HepG2 (cell line): ENCODE results near the gene AP3M1. TPM values are rescaled to one million over a fixed set of nuclear protein-coding genes. Genes with fewer than 3 reads are reported as not detected.

Experiments used
- ATAC-seq: fragments of 200-7000 bp; cut with Tn5 transposase; 3 replicates; pipeline ENCODE4 v1.9.1; 2020; ENCODE audit warnings: mild to moderate bottlenecking, moderate library complexity
- BruUV-seq: library from RNA; stranded (reverse); fragments of 400-500 nt; replicated peaks from 2 replicates; lab custom pipeline; 2021; lab: Mats Ljungman, UMichigan
- CTCF ChIA-PET: fragments of 300-600 bp; formaldehyde crosslinking; extraction: SDS; loops from one replicate; lab custom pipeline; 2021; ENCODE audit warnings: low total read pairs, inconsistent platforms, low intra/inter-chr PET ratio; lab: Yijun Ruan, JAX
- POLR2A ChIA-PET: fragments of 350-600 bp; sonication (Branson Sonifier 250); formaldehyde crosslinking; loops from one replicate; lab custom pipeline; 2020; ENCODE audit warnings: antibody characterized with exemption, inconsistent platforms; lab: Yijun Ruan, JAX
- DNase-seq: peaks from one replicate; pipeline ENCODE4 v3.0.0-alpha.2; 2015; ENCODE audit warnings: low spot score
- FAIRE-seq: peaks from 3 replicates; lab custom pipeline; 2011; peaks lifted over from hg19 to GRCh38; lab: Jason Lieb, UNC
- H2AFZ ChIP-seq: one replicate; pipeline ENCODE4 v1.6.1; 2011; ENCODE audit warnings: low read length, inconsistent platforms
- H3K27ac ChIP-seq: fragments of 300-600 bp; 3 replicates; pipeline ENCODE4 v1.8.0; 2011; ENCODE audit warnings: mixed run types, mild to moderate bottlenecking, mixed read lengths, low read length, inconsistent platforms; ENCODE audit not compliant: insufficient read depth; ENCODE audit errors: extremely low read length
- H3K27me3 ChIP-seq, 2 experiments: fragments of 200-600 bp in 1 of 2; 2 replicates in 1 of 2; 3 replicates in 1 of 2; pipeline versions ENCODE4 v1.6.0 to v1.8.0; 2011; ENCODE audit warnings: low read length in 2 of 2, mild to moderate bottlenecking in 2 of 2, moderate library complexity in 2 of 2, inconsistent platforms in 1 of 2; ENCODE audit not compliant: insufficient read depth in 2 of 2, control insufficient read depth in 1 of 2
- H3K36me3 ChIP-seq, 2 experiments: fragments of 200-600 bp in 1 of 2; replicated peaks in 1 of 2; 2 replicates in 1 of 2; 3 replicates in 1 of 2; pipeline versions ENCODE4 v1.5.1 to v1.8.0; 2011; ENCODE audit warnings: low read length in 2 of 2, inconsistent platforms in 1 of 2; ENCODE audit not compliant: insufficient read depth in 2 of 2, control insufficient read depth in 1 of 2
- H3K4me1 ChIP-seq: 2 replicates; pipeline ENCODE4 v1.5.1; 2012; ENCODE audit warnings: low read length, inconsistent platforms; ENCODE audit not compliant: insufficient read depth
- H3K4me2 ChIP-seq: 2 replicates; pipeline ENCODE4 v1.6.0; 2011; ENCODE audit warnings: low read depth, low read length, inconsistent platforms
- H3K4me3 ChIP-seq, 3 experiments: fragments of 200-600 bp in 1 of 3; sonication (generic), shearing (Covaris generic) in 1 of 3; replicated peaks in 1 of 3; 2 replicates each; pipeline ENCODE4 v1.5.1; 2011 to 2016; ENCODE audit warnings: low read length in 3 of 3, inconsistent platforms in 2 of 3, low read depth in 2 of 3, mild to moderate bottlenecking in 2 of 3, control low read depth in 1 of 3, mixed read lengths in 1 of 3; ENCODE audit not compliant: insufficient read depth in 1 of 3
- H3K79me2 ChIP-seq: one replicate; pipeline ENCODE4 v1.6.1; 2011; ENCODE audit warnings: low read length, inconsistent platforms; ENCODE audit not compliant: insufficient read depth
- H3K9ac ChIP-seq: 2 replicates; pipeline ENCODE4 v1.6.0; 2011; ENCODE audit warnings: mild to moderate bottlenecking, low read depth, low read length, inconsistent platforms; ENCODE audit not compliant: insufficient read depth
- H3K9me3 ChIP-seq: 2 replicates; pipeline ENCODE4 v1.5.1; 2012; ENCODE audit warnings: mild to moderate bottlenecking, low read length
- H4K20me1 ChIP-seq: 2 replicates; pipeline ENCODE4 v1.6.0; 2011; ENCODE audit warnings: inconsistent platforms, mild to moderate bottlenecking, low read length, moderate library complexity; ENCODE audit not compliant: insufficient read depth
- HES4 ChIP-seq: sonication (generic); formaldehyde crosslinking; IDR thresholded peaks from 2 replicates; pipeline ENCODE4 v1.9.0; 2021; ENCODE audit warnings: mild to moderate bottlenecking, missing genetic modification reagents, borderline replicate concordance
- HNRNPH1 ChIP-seq: fragments of 200-400 bp; formaldehyde crosslinking; optimal IDR thresholded peaks from 2 replicates; pipeline ENCODE3; 2017; ENCODE audit warnings: mild to moderate bottlenecking, low read depth, low read length
- MEF2D ChIP-seq: sonication (generic); formaldehyde crosslinking; IDR thresholded peaks from 2 replicates; pipeline ENCODE4 v1.5.1; 2020; ENCODE audit warnings: mild to moderate bottlenecking, missing genetic modification reagents
- NFE2L1 ChIP-seq: sonication (generic); formaldehyde crosslinking; IDR thresholded peaks from 2 replicates; pipeline ENCODE4 v1.4.0; 2020; ENCODE audit warnings: missing genetic modification reagents, mild to moderate bottlenecking, borderline replicate concordance
- SOX13 ChIP-seq, 3 experiments: fragments of 450-650 bp in 1 of 3; sonication (generic) in 1 of 3; formaldehyde crosslinking in 1 of 3; IDR thresholded peaks in 2 of 3; conservative IDR thresholded peaks in 1 of 3; 2 replicates each; pipeline versions ENCODE4 v1.5.0 to v1.6.1; 2016 to 2020; ENCODE audit warnings: antibody characterized with exemption in 1 of 3, mild to moderate bottlenecking in 1 of 3, missing compliant biosample characterization in 1 of 3, missing genetic modification reagents in 1 of 3, moderate library complexity in 1 of 3
- ZFP90 ChIP-seq: sonication (generic); formaldehyde crosslinking; IDR thresholded peaks from 2 replicates; pipeline ENCODE4 v1.8.0; 2022; ENCODE audit warnings: missing genetic modification reagents, mild to moderate bottlenecking, inconsistent platforms, borderline replicate concordance
- ZNF143 ChIP-seq: sonication (generic); formaldehyde crosslinking; IDR thresholded peaks from 2 replicates; pipeline ENCODE4 v1.4.0; 2020; ENCODE audit warnings: missing genetic modification reagents
- ZNF331 ChIP-seq: sonication (generic); formaldehyde crosslinking; IDR thresholded peaks from 2 replicates; pipeline ENCODE4 v1.4.0; 2020; ENCODE audit warnings: missing genetic modification reagents
- ZNF451 ChIP-seq: sonication (generic); formaldehyde crosslinking; IDR thresholded peaks from 2 replicates; pipeline ENCODE4 v1.5.0; 2020; ENCODE audit warnings: mild to moderate bottlenecking, missing genetic modification reagents
- ZNF484 ChIP-seq: sonication (generic); formaldehyde crosslinking; IDR thresholded peaks from 2 replicates; pipeline ENCODE4 v1.5.1; 2020; ENCODE audit warnings: mild to moderate bottlenecking, low read depth, missing genetic modification reagents, borderline replicate concordance
- ZNF605 ChIP-seq: sonication (generic); formaldehyde crosslinking; IDR thresholded peaks from 2 replicates; pipeline ENCODE4 v1.8.0; 2022; ENCODE audit warnings: mild to moderate bottlenecking, missing genetic modification reagents
- ZNF720 ChIP-seq: sonication (generic); formaldehyde crosslinking; IDR thresholded peaks from 2 replicates; pipeline ENCODE4 v1.4.0; 2020; ENCODE audit warnings: missing genetic modification reagents
- ZNF773 ChIP-seq: sonication (generic); formaldehyde crosslinking; IDR thresholded peaks from 2 replicates; pipeline ENCODE4 v1.4.0; 2020; ENCODE audit warnings: missing genetic modification reagents, borderline replicate concordance
- ZNF780A ChIP-seq: sonication (generic); formaldehyde crosslinking; IDR thresholded peaks from 2 replicates; pipeline ENCODE4 v1.8.0; 2022; ENCODE audit warnings: mild to moderate bottlenecking, missing genetic modification reagents, moderate library complexity
- ZNF790 ChIP-seq: sonication (generic); formaldehyde crosslinking; IDR thresholded peaks from 2 replicates; pipeline ENCODE4 v1.8.0; 2022; ENCODE audit warnings: missing genetic modification reagents, mild to moderate bottlenecking, borderline replicate concordance
- ZSCAN22 ChIP-seq: sonication (generic); formaldehyde crosslinking; IDR thresholded peaks from 2 replicates; pipeline ENCODE4 v1.4.0; 2020; ENCODE audit warnings: mild to moderate bottlenecking, missing genetic modification reagents
- WGBS: methylation state at CpG from one replicate; pipeline ENCODE4 v1.1.6; 2017; ENCODE audit warnings: low lambda C conversion rate; 5-methylcytosine and 5-hydroxymethylcytosine counted together
- in situ Hi-C: cut with HindIII; loops from 2 replicates; pipeline ENCODE4 v1.10.0; 2017; ENCODE audit warnings: low pct_unique_long_range_greater_than_20kb; ENCODE audit not compliant: extremely low pct_ligation_motif_present
- intact Hi-C: fragments of 100-400 bp; cut with micrococcal nuclease; formaldehyde crosslinking; loops from one replicate; pipeline ENCODE4 v1.10.0; 2022; ENCODE audit not compliant: unreplicated experiment
- polyA plus RNA-seq, 8 experiments: library from polyadenylated mRNA; depleted of rRNA in 3 of 8; stranded (reverse) in 7 of 8; unstranded in 1 of 8; fragments of >200 nt; fragmentation: Illumina TruSeq in 4 of 8; extraction: Trizol in 4 of 8; gene quantifications; 2 replicates each; pipeline versions ENCODE4 v1.2.1 to v1.2.3, GENCODE V29; 2011 to 2016; ENCODE audit warnings: low read depth in 4 of 8, missing spikeins in 1 of 8, mixed read lengths in 1 of 8; ENCODE audit not compliant: insufficient read depth in 1 of 8
- total RNA-seq, 5 experiments: library from RNA; depleted of rRNA; stranded (reverse); fragments of >200 nt; fragmentation: Illumina TruSeq; extraction: Trizol; gene quantifications; 2 replicates each; pipeline ENCODE4 v1.2.3, GENCODE V29; 2016; ENCODE audit warnings: low read depth in 1 of 5
- TF ChIP-seq, protein P1 (sequence below): sonication (generic); formaldehyde crosslinking; IDR thresholded peaks from 2 replicates; pipeline ENCODE4 v1.8.1; 2023; ENCODE audit warnings: missing genetic modification reagents, inconsistent platforms, borderline replicate concordance
- TF ChIP-seq, protein P2 (sequence below): IDR thresholded peaks from 2 replicates; pipeline ENCODE4 v1.6.1; 2016; ENCODE audit warnings: missing biosample characterization, missing genetic modification reagents, low read depth

Gene AP3M1
- total and polyA plus RNA-seq, 2 of the 13 experiments (the other 11 are each of a cell fraction or from before 2014, with no cell fraction given) = 29.0 to 31.6 TPM

DNA sequence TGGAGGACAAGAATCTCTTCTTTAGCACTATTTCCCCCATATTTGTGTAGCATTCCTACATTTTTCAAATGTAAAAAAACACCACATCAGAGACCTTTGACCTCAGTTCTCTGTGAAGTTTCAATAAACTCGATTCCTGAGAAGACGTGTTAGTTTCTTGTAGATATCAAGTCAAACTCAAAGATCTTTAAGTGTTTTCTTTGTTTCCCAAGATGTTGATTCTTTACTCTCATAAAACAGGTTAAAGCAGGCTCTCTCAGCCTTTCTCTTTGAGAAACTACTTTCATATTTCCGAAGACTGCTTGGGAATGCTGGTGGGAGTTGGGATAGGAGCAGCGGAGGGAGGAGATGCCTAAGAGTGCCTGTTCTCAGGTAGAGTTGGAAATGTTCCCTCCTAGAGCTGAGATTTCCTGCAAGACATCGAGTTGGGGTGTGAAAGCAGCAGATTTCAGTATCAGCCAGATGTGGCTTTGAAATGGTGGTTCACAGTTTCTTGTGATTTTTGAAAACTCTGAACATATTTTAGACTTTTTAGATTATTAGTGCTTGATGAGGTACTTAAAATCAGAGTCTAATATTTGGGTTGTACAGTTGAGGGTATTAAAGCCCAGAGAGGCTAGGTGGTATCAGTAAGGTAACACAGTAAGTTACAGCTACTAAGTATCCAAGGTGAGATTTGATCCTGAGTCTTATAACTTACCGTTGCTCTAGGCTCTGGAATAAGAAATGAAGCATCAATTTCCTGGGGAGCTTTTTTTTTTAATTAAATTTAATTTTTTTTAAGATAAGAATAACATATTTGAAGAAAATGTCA is 14.3 kb upstream of the AP3M1 start (continued):
- no peak for TF ChIP-seq ZSCAN22 (CRISPR knock-in tag)
- TF ChIP-seq ZNF773 (CRISPR knock-in tag) = no peak
- TF ChIP-seq HES4 = no peak

DNA sequence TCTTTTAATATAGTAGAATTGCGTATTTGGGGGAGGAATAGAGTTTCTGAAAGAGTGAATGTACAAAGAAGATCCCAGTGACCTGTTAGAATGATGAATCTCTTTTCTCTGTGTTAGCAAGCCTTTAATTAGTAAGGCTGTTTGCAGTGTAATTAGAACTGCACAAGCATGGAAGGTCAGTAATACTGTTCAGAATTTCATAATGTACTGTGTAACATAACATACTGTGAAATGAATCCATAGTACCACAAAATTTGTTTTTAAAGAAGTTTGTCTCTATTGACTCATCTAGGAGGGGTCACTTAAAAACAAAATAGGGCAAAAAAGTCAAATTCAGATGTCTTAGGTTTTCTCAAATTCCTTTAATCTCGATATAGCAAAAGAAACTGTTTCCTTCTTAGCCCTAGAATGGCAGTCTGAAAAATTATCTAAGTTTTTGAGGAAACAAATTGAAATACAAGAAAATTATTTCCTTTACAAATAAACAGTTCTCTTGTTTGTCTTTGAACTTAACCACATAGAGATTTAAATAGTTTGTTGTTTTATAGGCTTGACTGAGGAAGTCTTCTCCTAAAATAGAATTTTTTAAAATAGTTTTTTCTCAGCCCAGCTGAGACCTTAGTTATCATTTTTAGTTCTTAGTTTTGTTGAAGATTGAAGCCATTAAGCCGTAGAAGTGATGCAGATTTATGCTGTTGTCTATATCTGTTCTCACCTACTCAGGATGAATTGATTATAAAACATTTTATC is 12.9 kb upstream of the AP3M1 start:
- in situ Hi-C loops = no loop called here
- ATAC-seq (no peak), FAIRE-seq (no peak), DNase-seq (no peak)
- no peak overlapping the region for H2AFZ ChIP-seq
- H4K20me1 ChIP-seq = no peaks in the 10 kb centered on the region
- no peak overlapping the region for H3K4me2 ChIP-seq
- ChIA-PET CTCF (no interaction called here), POLR2A (interaction anchor here (1.1 kb wide), 1 partner anchor 13 kb away, joined by 4 read pairs; no protein-coding TSS in a partner anchor)
- no TSS peak for BruUV-seq
- no peaks in the 10 kb centered on the region for H3K27me3 ChIP-seq
- no peaks in the 10 kb centered on the region for H3K9me3 ChIP-seq
- no peak overlapping the region for H3K4me3 ChIP-seq
- H3K27ac ChIP-seq = no peak overlapping the region
- peaks cover 23% of the 10 kb centered on the region for H3K79me2 ChIP-seq
- peaks cover 9% of the 10 kb centered on the region for H3K4me1 ChIP-seq
- no peak for TF ChIP-seq ZNF780A (CRISPR knock-in tag)
- TF ChIP-seq ZNF331 (CRISPR knock-in tag) = no peak
- TF ChIP-seq, protein P1, sequence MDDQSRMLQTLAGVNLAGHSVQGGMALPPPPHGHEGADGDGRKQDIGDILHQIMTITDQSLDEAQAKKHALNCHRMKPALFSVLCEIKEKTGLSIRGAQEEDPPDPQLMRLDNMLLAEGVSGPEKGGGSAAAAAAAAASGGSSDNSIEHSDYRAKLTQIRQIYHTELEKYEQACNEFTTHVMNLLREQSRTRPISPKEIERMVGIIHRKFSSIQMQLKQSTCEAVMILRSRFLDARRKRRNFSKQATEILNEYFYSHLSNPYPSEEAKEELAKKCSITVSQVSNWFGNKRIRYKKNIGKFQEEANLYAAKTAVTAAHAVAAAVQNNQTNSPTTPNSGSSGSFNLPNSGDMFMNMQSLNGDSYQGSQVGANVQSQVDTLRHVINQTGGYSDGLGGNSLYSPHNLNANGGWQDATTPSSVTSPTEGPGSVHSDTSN (CRISPR knock-in tag) = no peak
- TF ChIP-seq HNRNPH1 = no peak
- TF ChIP-seq ZFP90 (CRISPR knock-in tag) = no peak
- no peak for TF ChIP-seq NFE2L1 (CRISPR knock-in tag)
- TF ChIP-seq MEF2D = no peak
- no peak for TF ChIP-seq ZNF605 (CRISPR knock-in tag)
- no peak for TF ChIP-seq ZNF143 (CRISPR knock-in tag)
- TF ChIP-seq SOX13 (IDR thresholded peaks at IDR 0.05) = no peak
- no peak for TF ChIP-seq SOX13 (CRISPR knock-in tag; conservative IDR thresholded peaks at IDR 0.05 in 1 of 2, IDR thresholded peaks at IDR 0.05 in 1 of 2)
- TF ChIP-seq ZNF720 (CRISPR knock-in tag) = no peak
- TF ChIP-seq, protein P2, sequence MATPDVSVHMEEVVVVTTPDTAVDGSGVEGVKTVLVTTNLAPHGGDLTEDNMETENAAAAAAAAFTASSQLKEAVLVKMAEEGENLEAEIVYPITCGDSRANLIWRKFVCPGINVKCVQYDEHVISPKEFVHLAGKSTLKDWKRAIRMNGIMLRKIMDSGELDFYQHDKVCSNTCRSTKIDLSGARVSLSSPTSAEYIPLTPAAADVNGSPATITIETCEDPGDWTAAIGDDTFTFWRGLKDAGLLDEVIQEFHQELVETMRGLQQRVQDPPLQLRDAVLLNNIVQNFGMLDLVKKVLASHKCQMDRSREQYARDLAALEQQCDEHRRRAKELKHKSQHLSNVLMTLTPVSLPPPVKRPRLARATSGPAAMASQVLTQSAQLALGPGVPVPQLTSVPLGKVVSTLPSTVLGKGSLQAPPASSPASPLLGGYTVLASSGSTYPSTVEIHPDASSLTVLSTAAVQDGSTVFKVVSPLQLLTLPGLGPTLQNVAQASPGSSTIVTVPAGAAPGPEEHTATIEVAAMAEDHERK (CRISPR knock-in tag) = no peak
- no peak for TF ChIP-seq ZNF790 (CRISPR knock-in tag)
- TF ChIP-seq ZNF484 (CRISPR knock-in tag) = no peak
- TF ChIP-seq ZNF451 = no peak
- no peak overlapping the region for H3K9ac ChIP-seq
- intact Hi-C loops = no loop called here
- H3K36me3 ChIP-seq = 0 out of 5 replicates have a peak, but pooled peaks cover 0 to 3% of the 10 kb centered on the region in 2 experiments
- WGBS = 95% methylated on average over 3 of the region's 3 CpGs
